Measurements from ENCODE around the gene NUP133.

Gene NUP133

GRCh38 chr1:229509576-229509975 lies 1.4 kb upstream of the NUP133 start (continued):
- TF ChIP-seq, protein P1, sequence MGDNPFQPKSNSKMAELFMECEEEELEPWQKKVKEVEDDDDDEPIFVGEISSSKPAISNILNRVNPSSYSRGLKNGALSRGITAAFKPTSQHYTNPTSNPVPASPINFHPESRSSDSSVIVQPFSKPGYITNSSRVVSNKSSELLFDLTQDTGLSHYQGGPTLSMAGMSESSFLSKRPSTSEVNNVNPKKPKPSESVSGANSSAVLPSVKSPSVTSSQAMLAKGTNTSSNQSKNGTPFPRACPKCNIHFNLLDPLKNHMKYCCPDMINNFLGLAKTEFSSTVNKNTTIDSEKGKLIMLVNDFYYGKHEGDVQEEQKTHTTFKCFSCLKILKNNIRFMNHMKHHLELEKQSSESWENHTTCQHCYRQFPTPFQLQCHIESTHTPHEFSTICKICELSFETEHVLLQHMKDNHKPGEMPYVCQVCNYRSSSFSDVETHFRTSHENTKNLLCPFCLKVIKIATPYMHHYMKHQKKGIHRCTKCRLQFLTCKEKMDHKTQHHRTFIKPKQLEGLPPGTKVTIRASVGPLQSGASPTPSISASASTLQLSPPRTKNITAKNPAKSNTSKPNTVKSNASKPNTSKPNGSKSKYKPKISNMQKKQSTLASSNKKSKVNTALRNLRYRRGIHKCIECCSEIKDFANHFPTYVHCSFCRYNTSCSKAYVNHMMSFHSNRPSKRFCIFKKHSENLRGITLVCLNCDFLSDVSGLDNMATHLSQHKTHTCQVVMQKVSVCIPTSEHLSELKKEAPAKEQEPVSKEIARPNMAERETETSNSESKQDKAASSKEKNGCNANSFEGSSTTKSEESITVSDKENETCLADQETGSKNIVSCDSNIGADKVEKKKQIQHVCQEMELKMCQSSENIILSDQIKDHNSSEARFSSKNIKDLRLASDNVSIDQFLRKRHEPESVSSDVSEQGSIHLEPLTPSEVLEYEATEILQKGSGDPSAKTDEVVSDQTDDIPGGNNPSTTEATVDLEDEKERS (tag by site-specific recombination; IDR thresholded peaks at IDR 0.05): no peak

GRCh38 chr1:229508823-229509337 lies 739 bp upstream of the NUP133 start:
- H3K36me3 ChIP-seq (ENCODE audit: control insufficient read depth in 2 of 2, insufficient read depth in 1 of 2, low read length in 2 of 2): peaks cover 9 to 17% of the 10 kb centered on the region in 2 experiments
- peaks cover 7% of the 10 kb centered on the region; the same call in 1 of the 2 replicates for H3K4me1 ChIP-seq (ENCODE audit: control insufficient read depth, insufficient read depth, low read length)
- POLR2A ChIA-PET: interaction anchor here (0.7 to 3.9 kb wide), 26 partner anchors 9 to 439 kb away, joined by 3 to 44 read pairs (median 4); partner anchors contain the start of genes ABCB10, RAB4A, TAF5L and URB2
- CTCF ChIA-PET: interaction anchor here (0.5 to 2.0 kb wide), 7 partner anchors 9 to 740 kb away, joined by 3 to 11 read pairs (median 4); no protein-coding TSS in a partner anchor
- H3K9me3 ChIP-seq (ENCODE audit: control insufficient read depth, insufficient read depth, low read depth, low read length): no peaks in the 10 kb centered on the region
- TF ChIP-seq ZSCAN4 (tag by site-specific recombination; IDR thresholded peaks at IDR 0.05): no peak
- TF ChIP-seq ZNF335 (tag by site-specific recombination; conservative IDR thresholded peaks at IDR 0.05): peak; percentile 12; the same call in 1 of the 2 replicates
- TF ChIP-seq SP7 (tag by site-specific recombination; IDR thresholded peaks at IDR 0.05): no peak
- no peak for TF ChIP-seq SP2 (tag by site-specific recombination; IDR thresholded peaks at IDR 0.05)
- no peak for TF ChIP-seq ZNF223 (tag by site-specific recombination; IDR thresholded peaks at IDR 0.05)
- peak; percentile 3; the same call in 1 of the 2 replicates for TF ChIP-seq ZBTB7A (tag by site-specific recombination; IDR thresholded peaks at IDR 0.05; ENCODE audit: low read depth)
- H3K27ac ChIP-seq (ENCODE audit: extremely low read depth, low read depth, low read length): peak overlapping the region; percentile 85
- H3K4me3 ChIP-seq (ENCODE audit: low read depth, low read length): peak overlapping the region; percentile 96

- TF ChIP-seq ZNF10 (tag by site-specific recombination; IDR thresholded peaks at IDR 0.05) (peak; percentile 11; the same call in 1 of the 2 replicates), ZNF791 (tag by site-specific recombination; IDR thresholded peaks at IDR 0.05) (no peak)
- H3K4me1 ChIP-seq (ENCODE audit: control insufficient read depth, insufficient read depth, low read length): peaks cover 7% of the 10 kb centered on the region; the same call in 1 of the 2 replicates
- H3K36me3 ChIP-seq (ENCODE audit: control insufficient read depth in 2 of 2, insufficient read depth in 1 of 2, low read length in 2 of 2): peaks cover 16 to 22% of the 10 kb centered on the region in 2 experiments
- CTCF ChIA-PET: interaction anchor here (0.6 to 2.0 kb wide), 3 partner anchors 116 to 249 kb away, joined by 3 to 11 read pairs (median 4); no protein-coding TSS in a partner anchor
- POLR2A ChIA-PET: interaction anchor here (0.5 to 3.9 kb wide), 15 partner anchors 10 to 239 kb away, joined by 3 to 44 read pairs (median 4); partner anchors contain the start of genes ABCB10 and RAB4A
- H3K9me3 ChIP-seq (ENCODE audit: control insufficient read depth, insufficient read depth, low read depth, low read length): no peaks in the 10 kb centered on the region
- peak overlapping the region; percentile 85 for H3K27ac ChIP-seq (ENCODE audit: extremely low read depth, low read depth, low read length)
- H3K4me3 ChIP-seq (ENCODE audit: low read depth, low read length): peak overlapping the region; percentile 96
These were observed 639 bp downstream of the NUP133 start for GRCh38 chr1:229507502-229507901.

- peak overlapping the region; percentile 96 for H3K4me3 ChIP-seq (ENCODE audit: low read depth, low read length)
- H3K27ac ChIP-seq (ENCODE audit: extremely low read depth, low read depth, low read length): no peak overlapping the region
These were observed 1.5 kb downstream of the NUP133 start for GRCh38 chr1:229506633-229507032.

More at GRCh38 chr1:229506633-229507032, 1.5 kb downstream of the NUP133 start:
- no peak for TF ChIP-seq SETDB1 (IDR thresholded peaks at IDR 0.05; ENCODE audit: insufficient read length, low read length)
- TF ChIP-seq ZNF362 (tag by site-specific recombination; IDR thresholded peaks at IDR 0.05): peak; percentile 79; the same call in 1 of the 2 replicates
- peak; percentile 57; the same call in 1 of the 2 replicates for TF ChIP-seq SCRT2 (tag by site-specific recombination; IDR thresholded peaks at IDR 0.05)
- no peaks in the 10 kb centered on the region for H3K9me3 ChIP-seq (ENCODE audit: control insufficient read depth, insufficient read depth, low read depth, low read length)
- POLR2A ChIA-PET: interaction anchor here (1.2 to 3.9 kb wide), 3 partner anchors 52 to 233 kb away, joined by 3 to 44 read pairs (median 3); partner anchors contain the start of gene ABCB10
- H3K4me1 ChIP-seq (ENCODE audit: control insufficient read depth, insufficient read depth, low read length): peaks cover 7% of the 10 kb centered on the region; the same call in 1 of the 2 replicates
- CTCF ChIA-PET: interaction anchor here (0.7 to 1.7 kb wide), 3 partner anchors 25 to 121 kb away, joined by 3 to 4 read pairs (median 4); no protein-coding TSS in a partner anchor
- peaks cover 24 to 28% of the 10 kb centered on the region in 2 experiments for H3K36me3 ChIP-seq (ENCODE audit: control insufficient read depth in 2 of 2, insufficient read depth in 1 of 2, low read length in 2 of 2)
